Measurements from ENCODE around the gene NUP85.
"Not testable (repeated sequence)": the region's sequence is repeated elsewhere in the genome, so short reads cannot be mapped to it uniquely, and the experiment has no call there.

The NUP85 gene

GRCh38 chr17:75241996-75242460 is 36.5 kb downstream of the NUP85 start:
- peak; percentile 46 for DNase-seq (ENCODE audit: low read depth)

- no peak for DNase-seq (ENCODE audit: low read depth)
These were observed 37.1 kb downstream of the NUP85 start for GRCh38 chr17:75242461-75243042.

- DNase-seq (ENCODE audit: low read depth): no peak
These were observed 38.8 kb downstream of the NUP85 start for GRCh38 chr17:75244133-75244866.

GRCh38 chr17:75245011-75245410 is 39.5 kb downstream of the NUP85 start:
- no peak for DNase-seq (ENCODE audit: low read depth)

GRCh38 chr17:75246404-75246803 is 40.9 kb downstream of the NUP85 start:
- no peak for DNase-seq (ENCODE audit: low read depth)

GRCh38 chr17:75249564-75249963 is 44.1 kb downstream of the NUP85 start:
- DNase-seq (ENCODE audit: low read depth): no peak

GRCh38 chr17:75250009-75250471 is 44.6 kb downstream of the NUP85 start:
- DNase-seq (ENCODE audit: low read depth): peak; percentile 26

- no peak for DNase-seq (ENCODE audit: low read depth)
These were observed 46.7 kb downstream of the NUP85 start for GRCh38 chr17:75252039-75252816.

- DNase-seq (ENCODE audit: low read depth): not testable (repeated sequence)
These were observed 50.6 kb downstream of the NUP85 start for GRCh38 chr17:75255954-75256698.

- DNase-seq (ENCODE audit: low read depth): not testable (repeated sequence)
These were observed 51.7 kb downstream of the NUP85 start for GRCh38 chr17:75257228-75257627.

GRCh38 chr17:75260641-75261335 is 55.3 kb downstream of the NUP85 start:
- DNase-seq (ENCODE audit: low read depth): no peak

GRCh38 chr17:75261336-75262111 is 56.0 kb downstream of the NUP85 start, which contains the start of the genes GGA3 and MRPS7:
TSS of gene GGA3 (minus strand) at chr17:75261606. CDS start at chr17:75261587, 19 bp downstream.
TSS of gene MRPS7 (plus strand) at chr17:75261879. CDS start at chr17:75261901, 22 bp downstream.
- DNase-seq (ENCODE audit: low read depth): peak; percentile 93

GRCh38 chr17:75262112-75262606 is 56.7 kb downstream of the NUP85 start:
- no peak for DNase-seq (ENCODE audit: low read depth)

- DNase-seq (ENCODE audit: low read depth): no peak
These were observed 57.6 kb downstream of the NUP85 start for GRCh38 chr17:75263055-75263454.

GRCh38 chr17:75265614-75266315 is 60.3 kb downstream of the NUP85 start:
- no peak for DNase-seq (ENCODE audit: low read depth)

- DNase-seq (ENCODE audit: low read depth): no peak
These were observed 61.1 kb downstream of the NUP85 start for GRCh38 chr17:75266316-75267152.

GRCh38 chr17:75267153-75267410 is 61.6 kb downstream of the NUP85 start:
- no peak for DNase-seq (ENCODE audit: low read depth)

- DNase-seq (ENCODE audit: low read depth): no peak
These were observed 62.1 kb downstream of the NUP85 start for GRCh38 chr17:75267411-75268232.

Data from EH (cell line).